ENCODE results near the gene TRAPPC3.

TRAPPC3 gene

GRCh38 chr1:36128126-36128904, 21.0 kb downstream of the TRAPPC3 start:
- in situ Hi-C loops (cut with HindIII; ENCODE audit: low sequenced_read_pairs), result loop anchor here (25.0 kb wide), 1 partner anchor 159 kb away; no protein-coding TSS in a partner anchor

GRCh38 chr1:36126797-36127500, 22.3 kb downstream of the TRAPPC3 start:
- in situ Hi-C loops (cut with HindIII; ENCODE audit: low sequenced_read_pairs), result loop anchor here (25.0 kb wide), 1 partner anchor 160 kb away; no protein-coding TSS in a partner anchor

GRCh38 chr1:36126005-36126716, 23.1 kb downstream of the TRAPPC3 start:
- in situ Hi-C loops (cut with HindIII; ENCODE audit: low sequenced_read_pairs), result loop anchor here (25.0 kb wide), 1 partner anchor 161 kb away; no protein-coding TSS in a partner anchor

GRCh38 chr1:36125129-36125991, 23.9 kb downstream of the TRAPPC3 start, which contains the start of gene COL8A2:
TSS of gene COL8A2 (minus strand) at chr1:36125222. CDS start at chr1:36100242, 24,980 bp downstream.
- in situ Hi-C loops (cut with HindIII; ENCODE audit: low sequenced_read_pairs), result loop anchor here (25.0 kb wide), 1 partner anchor 162 kb away; no protein-coding TSS in a partner anchor

- in situ Hi-C loops (cut with HindIII; ENCODE audit: low sequenced_read_pairs), result loop anchor here (25.0 kb wide), 1 partner anchor 163 kb away; no protein-coding TSS in a partner anchor
Observed at GRCh38 chr1:36124404-36125128, 24.7 kb downstream of the TRAPPC3 start.

GRCh38 chr1:36123356-36123755, 25.9 kb downstream of the TRAPPC3 start:
- in situ Hi-C loops (cut with HindIII; ENCODE audit: low sequenced_read_pairs), result no loop called here

- in situ Hi-C loops (cut with HindIII; ENCODE audit: low sequenced_read_pairs), result no loop called here
Observed at GRCh38 chr1:36122062-36123030, 26.9 kb downstream of the TRAPPC3 start.

- in situ Hi-C loops (cut with HindIII; ENCODE audit: low sequenced_read_pairs), result no loop called here
Observed at GRCh38 chr1:36119456-36119855, 29.8 kb downstream of the TRAPPC3 start.

- in situ Hi-C loops (cut with HindIII; ENCODE audit: low sequenced_read_pairs), result no loop called here
Observed at GRCh38 chr1:36118447-36119204, 30.7 kb downstream of the TRAPPC3 start.

- in situ Hi-C loops (cut with HindIII; ENCODE audit: low sequenced_read_pairs), result no loop called here
Observed at GRCh38 chr1:36116901-36117300, 32.4 kb downstream of the TRAPPC3 start.

- in situ Hi-C loops (cut with HindIII; ENCODE audit: low sequenced_read_pairs), result no loop called here
Observed at GRCh38 chr1:36115931-36116330, 33.4 kb downstream of the TRAPPC3 start.

- in situ Hi-C loops (cut with HindIII; ENCODE audit: low sequenced_read_pairs), result no loop called here
Observed at GRCh38 chr1:36115200-36115669, 34.1 kb downstream of the TRAPPC3 start.

GRCh38 chr1:36114371-36114770, 34.9 kb downstream of the TRAPPC3 start:
- in situ Hi-C loops (cut with HindIII; ENCODE audit: low sequenced_read_pairs), result no loop called here

GRCh38 chr1:36112823-36113222, 36.5 kb downstream of the TRAPPC3 start:
- in situ Hi-C loops (cut with HindIII; ENCODE audit: low sequenced_read_pairs), result no loop called here

GRCh38 chr1:36111151-36111550, 38.1 kb downstream of the TRAPPC3 start:
- in situ Hi-C loops (cut with HindIII; ENCODE audit: low sequenced_read_pairs), result no loop called here

GRCh38 chr1:36109041-36109679, 40.1 kb downstream of the TRAPPC3 start:
- in situ Hi-C loops (cut with HindIII; ENCODE audit: low sequenced_read_pairs), result no loop called here

- in situ Hi-C loops (cut with HindIII; ENCODE audit: low sequenced_read_pairs), result no loop called here
Observed at GRCh38 chr1:36108314-36108713, 41.0 kb downstream of the TRAPPC3 start.
